ENCODE measurements around the gene CARD19.

The CARD19 gene

GRCh38 chr9:93064392-93065134 is 31.5 kb upstream of the CARD19 start:
- no peak for DNase-seq (ENCODE audit: low read depth)

- no peak for DNase-seq (ENCODE audit: low read depth)
Measured at GRCh38 chr9:93065135-93065720, 30.8 kb upstream of the CARD19 start.

GRCh38 chr9:93066978-93067603 is 28.9 kb upstream of the CARD19 start:
- no peak for DNase-seq (ENCODE audit: low read depth)

- DNase-seq (ENCODE audit: low read depth) = no peak
Measured at GRCh38 chr9:93068956-93069355, 27.1 kb upstream of the CARD19 start.

- DNase-seq (ENCODE audit: low read depth) = no peak
Measured at GRCh38 chr9:93071464-93071863, 24.6 kb upstream of the CARD19 start.

- DNase-seq (ENCODE audit: low read depth) = no peak
Measured at GRCh38 chr9:93072383-93072795, 23.6 kb upstream of the CARD19 start.

- DNase-seq (ENCODE audit: low read depth) = no peak
Measured at GRCh38 chr9:93076101-93076791, 19.8 kb upstream of the CARD19 start.

GRCh38 chr9:93076792-93077128 is 19.3 kb upstream of the CARD19 start:
- DNase-seq (ENCODE audit: low read depth) = no peak

- DNase-seq (ENCODE audit: low read depth) = no peak
Measured at GRCh38 chr9:93077367-93077766, 18.6 kb upstream of the CARD19 start.

GRCh38 chr9:93077811-93078210 is 18.2 kb upstream of the CARD19 start:
- no peak for DNase-seq (ENCODE audit: low read depth)

- DNase-seq (ENCODE audit: low read depth) = no peak
Measured at GRCh38 chr9:93079371-93079770, 16.6 kb upstream of the CARD19 start.

- no peak for DNase-seq (ENCODE audit: low read depth)
Measured at GRCh38 chr9:93080406-93080805, 15.6 kb upstream of the CARD19 start.

GRCh38 chr9:93081081-93081529 is 14.9 kb upstream of the CARD19 start:
- no peak for DNase-seq (ENCODE audit: low read depth)

GRCh38 chr9:93081931-93082330 is 14.1 kb upstream of the CARD19 start:
- DNase-seq (ENCODE audit: low read depth) = no peak

GRCh38 chr9:93082841-93083411 is 13.1 kb upstream of the CARD19 start:
- DNase-seq (ENCODE audit: low read depth) = no peak

GRCh38 chr9:93083592-93084470 is 12.2 kb upstream of the CARD19 start:
- no peak for DNase-seq (ENCODE audit: low read depth)

GRCh38 chr9:93084471-93084881 is 11.5 kb upstream of the CARD19 start:
- no peak for DNase-seq (ENCODE audit: low read depth)

GRCh38 chr9:93085676-93086075 is 10.3 kb upstream of the CARD19 start:
- no peak for DNase-seq (ENCODE audit: low read depth)

GRCh38 chr9:93086447-93087224 is 9.4 kb upstream of the CARD19 start:
- DNase-seq (ENCODE audit: low read depth) = no peak

- no peak for DNase-seq (ENCODE audit: low read depth)
Measured at GRCh38 chr9:93087971-93088655, 7.9 kb upstream of the CARD19 start.

Measured in non-pigmented ciliary epithelial cell (primary cell).